Erythroblast (primary cell): Measurements from ENCODE around the gene PRORP.

ENCODE experiments used
- GATA1 ChIP-seq: IDR thresholded peaks from 2 replicates; pipeline ENCODE4 v1.6.1; 2011; ENCODE audit warnings: low read depth, mild to moderate bottlenecking, control low read depth, low read length, moderate library complexity
- POLR2A ChIP-seq: IDR thresholded peaks from 2 replicates; pipeline ENCODE4 v1.6.1; 2011; ENCODE audit warnings: mild to moderate bottlenecking, low read length

GRCh38 chr14:35123388-35123703, 994 bp downstream of the PRORP start:
- TF ChIP-seq POLR2A (no peak), GATA1 (no peak)
